ENCODE results near the gene TBC1D13. TPM values are rescaled to one million over a fixed set of nuclear protein-coding genes. Genes with fewer than 3 reads are reported as not detected.
A peak's percentile ranks its signal among the peaks of the same experiment; 100 is the strongest.
"Not testable (repeated sequence)": the region's sequence is repeated elsewhere in the genome, so short reads cannot be mapped to it uniquely, and the experiment has no call there.

The TBC1D13 gene
- total and polyA plus RNA-seq, 5 donors from 2014 or later, result 13.3 to 24.3 (median 16.9) TPM

- H3K9me3 Mint-ChIP-seq, result no peaks in the 10 kb centered on the region
- peaks cover 9% of the 10 kb centered on the region for H3K36me3 Mint-ChIP-seq
- no peak overlapping the region for H3K4me3 ChIP-seq (ENCODE audit: low read depth, low read length)
- no peaks in the 10 kb centered on the region for H3K27me3 ChIP-seq (ENCODE audit: control insufficient read depth, insufficient read depth, low read length)
- no peaks in the 10 kb centered on the region for H3K4me1 ChIP-seq (ENCODE audit: control insufficient read depth, insufficient read depth, low read length, poor library complexity, severe bottlenecking)
- H3K9me3 ChIP-seq (ENCODE audit: control insufficient read depth in 2 of 2, low read length in 2 of 2), result no peaks in the 10 kb centered on the region
- H3K4me3 Mint-ChIP-seq, result no peak overlapping the region
- no peak overlapping the region for H3K27ac ChIP-seq (ENCODE audit: insufficient read depth, low read length, poor library complexity, severe bottlenecking)
- no peaks in the 10 kb centered on the region for H3K27me3 Mint-ChIP-seq
- peaks cover 3% of the 10 kb centered on the region for H3K36me3 ChIP-seq (ENCODE audit: control insufficient read depth, insufficient read depth, low read length)
- H3K27ac Mint-ChIP-seq, result no peak overlapping the region
- no peak for DNase-seq
- ATAC-seq (ENCODE audit: low read depth in 2 of 2), result no peak
- peaks cover 0 to 3% (median 0%) of the 10 kb centered on the region in 4 donors for H3K4me1 Mint-ChIP-seq
Observed at GRCh38 chr9:128835246-128836210, 48.5 kb downstream of the TBC1D13 start.

DNA sequence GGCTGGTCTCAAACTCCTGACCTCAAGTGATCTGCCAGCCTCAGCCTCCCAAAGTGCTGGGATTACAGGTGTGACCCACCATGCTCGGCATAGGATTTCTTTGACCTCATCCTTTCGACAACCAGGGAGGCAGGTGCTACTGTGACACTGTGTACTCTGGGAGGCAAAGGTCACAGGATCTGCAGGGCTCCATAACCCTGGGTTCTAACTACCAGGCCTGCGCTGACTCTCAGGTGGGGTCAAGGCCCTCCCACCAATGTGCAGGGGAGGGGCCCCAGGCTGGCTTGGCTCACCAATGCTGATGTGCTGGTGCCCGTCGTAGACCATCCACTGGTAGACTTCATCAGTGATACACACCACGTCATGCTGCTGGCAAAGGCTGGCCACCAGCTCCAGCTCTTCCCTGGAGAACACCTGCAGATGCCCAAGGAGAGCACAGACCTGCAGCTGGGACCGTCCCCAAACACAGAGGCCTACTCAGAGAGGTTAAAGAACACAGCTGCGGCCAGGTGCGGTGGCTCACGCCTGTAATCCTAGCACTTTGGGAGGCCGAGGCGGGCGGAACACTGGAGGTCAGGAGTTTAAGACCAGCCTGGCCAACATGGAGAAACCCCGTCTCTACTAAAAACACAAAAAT, 49.6 kb downstream of the TBC1D13 start:
- Histone ChIP-seq H3K4me1 (ENCODE audit: control insufficient read depth, insufficient read depth, low read length, poor library complexity, severe bottlenecking) (no peaks in the 10 kb centered on the region), H3K27me3 (ENCODE audit: control insufficient read depth, insufficient read depth, low read length) (no peaks in the 10 kb centered on the region), H3K9me3 (ENCODE audit: control insufficient read depth in 2 of 2, low read length in 2 of 2) (no peaks in the 10 kb centered on the region), H3K36me3 (ENCODE audit: control insufficient read depth, insufficient read depth, low read length) (peaks cover 3% of the 10 kb centered on the region), H3K4me3 (ENCODE audit: low read depth, low read length) (no peak overlapping the region), H3K27ac (ENCODE audit: insufficient read depth, low read length, poor library complexity, severe bottlenecking) (no peak overlapping the region)
- no peak overlapping the region for H3K27ac Mint-ChIP-seq
- no peak overlapping the region for H3K4me3 Mint-ChIP-seq
- H3K4me1 Mint-ChIP-seq, result no peaks in the 10 kb centered on the region
- H3K36me3 Mint-ChIP-seq, result peaks cover 9% of the 10 kb centered on the region
- DNase-seq (no peak), ATAC-seq (ENCODE audit: low read depth in 2 of 2) (no peak)
- H3K9me3 Mint-ChIP-seq, result no peaks in the 10 kb centered on the region
- H3K27me3 Mint-ChIP-seq, result peaks cover 4% of the 10 kb centered on the region

DNA sequence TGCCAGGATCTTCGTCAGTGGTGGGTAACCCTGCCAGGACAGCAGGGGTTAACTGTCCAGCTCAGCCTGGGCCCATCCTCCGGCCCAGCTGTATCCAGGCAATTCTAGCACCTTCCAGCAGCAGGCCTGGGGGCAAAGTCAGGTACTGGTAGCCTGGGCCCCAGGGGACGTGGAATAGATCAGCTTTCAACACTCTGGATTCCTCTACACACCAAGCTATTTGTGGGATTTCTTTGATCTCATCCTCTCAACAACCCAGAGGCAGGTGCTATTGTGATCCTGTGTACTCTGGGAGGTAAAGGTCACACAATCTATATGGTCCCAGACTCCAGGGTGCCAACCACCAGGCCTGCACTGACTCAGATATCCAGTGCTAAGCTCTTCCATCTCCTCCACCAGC, 51.3 kb downstream of the TBC1D13 start:
- no peak for DNase-seq
- Histone ChIP-seq H3K36me3 (ENCODE audit: control insufficient read depth, insufficient read depth, low read length) (peaks cover 11% of the 10 kb centered on the region), H3K27me3 (ENCODE audit: control insufficient read depth, insufficient read depth, low read length) (no peaks in the 10 kb centered on the region), H3K4me3 (ENCODE audit: low read depth, low read length) (no peak overlapping the region), H3K27ac (ENCODE audit: insufficient read depth, low read length, poor library complexity, severe bottlenecking) (no peak overlapping the region), H3K4me1 (ENCODE audit: control insufficient read depth, insufficient read depth, low read length, poor library complexity, severe bottlenecking) (no peaks in the 10 kb centered on the region), H3K9me3 (ENCODE audit: control insufficient read depth in 2 of 2, low read length in 2 of 2) (no peaks in the 10 kb centered on the region)
- Mint-ChIP-seq H3K4me3 (no peak overlapping the region), H3K27ac (no peak overlapping the region), H3K9me3 (no peaks in the 10 kb centered on the region), H3K36me3 (peaks cover 13% of the 10 kb centered on the region), H3K4me1 (no peaks in the 10 kb centered on the region), H3K27me3 (peaks cover 4% of the 10 kb centered on the region)
- ATAC-seq (ENCODE audit: low read depth in 2 of 2), result no peak

GRCh38 chr9:128840524-128840923, 53.5 kb downstream of the TBC1D13 start:
- Histone ChIP-seq H3K4me1 (ENCODE audit: control insufficient read depth, insufficient read depth, low read length, poor library complexity, severe bottlenecking) (no peaks in the 10 kb centered on the region), H3K9me3 (ENCODE audit: control insufficient read depth in 2 of 2, low read length in 2 of 2) (no peaks in the 10 kb centered on the region), H3K27ac (ENCODE audit: insufficient read depth, low read length, poor library complexity, severe bottlenecking) (no peak overlapping the region), H3K27me3 (ENCODE audit: control insufficient read depth, insufficient read depth, low read length) (no peaks in the 10 kb centered on the region), H3K36me3 (ENCODE audit: control insufficient read depth, insufficient read depth, low read length) (peaks cover 11% of the 10 kb centered on the region), H3K4me3 (ENCODE audit: low read depth, low read length) (no peak overlapping the region)
- no peaks in the 10 kb centered on the region for H3K9me3 Mint-ChIP-seq
- H3K36me3 Mint-ChIP-seq, result peaks cover 10% of the 10 kb centered on the region
- DNase-seq (no peak), ATAC-seq (ENCODE audit: low read depth in 2 of 2) (no peak)
- no peak overlapping the region for H3K4me3 Mint-ChIP-seq
- H3K27ac Mint-ChIP-seq, result no peak overlapping the region
- H3K4me1 Mint-ChIP-seq, result no peaks in the 10 kb centered on the region
- peaks cover 4% of the 10 kb centered on the region for H3K27me3 Mint-ChIP-seq

GRCh38 chr9:128841694-128842492, 54.8 kb downstream of the TBC1D13 start:
- Mint-ChIP-seq H3K27ac (peak overlapping the region in 1 of 3 donors; percentile 48), H3K4me3 (no peak overlapping the region), H3K36me3 (peaks cover 10% of the 10 kb centered on the region), H3K27me3 (peaks cover 4% of the 10 kb centered on the region), H3K9me3 (no peaks in the 10 kb centered on the region), H3K4me1 (no peaks in the 10 kb centered on the region)
- H3K27me3 ChIP-seq (ENCODE audit: control insufficient read depth, insufficient read depth, low read length), result no peaks in the 10 kb centered on the region
- no peaks in the 10 kb centered on the region for H3K4me1 ChIP-seq (ENCODE audit: control insufficient read depth, insufficient read depth, low read length, poor library complexity, severe bottlenecking)
- H3K9me3 ChIP-seq (ENCODE audit: control insufficient read depth in 2 of 2, low read length in 2 of 2), result no peaks in the 10 kb centered on the region
- H3K4me3 ChIP-seq (ENCODE audit: low read depth, low read length), result no peak overlapping the region
- H3K27ac ChIP-seq (ENCODE audit: insufficient read depth, low read length, poor library complexity, severe bottlenecking), result no peak overlapping the region
- DNase-seq (no peak), ATAC-seq (ENCODE audit: low read depth in 2 of 2) (no peak)
- peaks cover 11% of the 10 kb centered on the region for H3K36me3 ChIP-seq (ENCODE audit: control insufficient read depth, insufficient read depth, low read length)

DNA sequence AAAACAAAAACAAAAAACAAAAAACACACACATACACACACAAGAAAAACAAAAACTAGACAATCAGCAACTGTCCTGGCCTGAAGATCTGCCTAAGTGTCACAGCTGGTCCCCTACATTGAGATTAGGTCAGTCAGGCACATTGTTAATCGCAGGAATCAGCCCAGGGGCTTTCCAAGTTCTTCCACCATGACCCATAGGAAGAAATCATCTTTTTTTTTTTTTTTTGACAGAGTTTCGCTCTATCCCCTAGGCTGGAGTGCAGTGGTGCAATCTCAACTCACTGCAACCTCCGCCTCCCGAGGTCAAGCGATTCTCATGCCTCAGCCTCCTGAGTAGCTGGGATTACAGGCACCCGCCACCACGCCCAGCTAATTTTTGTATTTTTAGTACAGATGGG, 56.1 kb downstream of the TBC1D13 start:
- H3K27ac Mint-ChIP-seq, result peak overlapping the region in 1 of 3 donors; percentile 69
- DNase-seq, H3K27me3 Mint-ChIP-seq: not testable (repeated sequence)

GRCh38 chr9:128845186-128845931, 58.3 kb downstream of the TBC1D13 start:
- no peak for DNase-seq
- Mint-ChIP-seq H3K27me3 (peaks cover 4% of the 10 kb centered on the region), H3K4me1 (peaks cover 0 to 4% (median 1%) of the 10 kb centered on the region in 4 donors), H3K9me3 (peaks cover 0 to 9% (median 0%) of the 10 kb centered on the region in 7 donors), H3K36me3 (peaks cover 13% of the 10 kb centered on the region), H3K27ac (no peak overlapping the region), H3K4me3 (no peak overlapping the region)
- Histone ChIP-seq H3K27me3 (ENCODE audit: control insufficient read depth, insufficient read depth, low read length) (no peaks in the 10 kb centered on the region), H3K27ac (ENCODE audit: insufficient read depth, low read length, poor library complexity, severe bottlenecking) (no peak overlapping the region), H3K4me3 (ENCODE audit: low read depth, low read length) (no peak overlapping the region), H3K9me3 (ENCODE audit: control insufficient read depth in 2 of 2, low read length in 2 of 2) (no peaks in the 10 kb centered on the region), H3K36me3 (ENCODE audit: control insufficient read depth, insufficient read depth, low read length) (peaks cover 8% of the 10 kb centered on the region), H3K4me1 (ENCODE audit: control insufficient read depth, insufficient read depth, low read length, poor library complexity, severe bottlenecking) (no peaks in the 10 kb centered on the region)
- no peak for ATAC-seq (ENCODE audit: low read depth in 2 of 2)

More for the DNA sequence above, 56.1 kb downstream of the TBC1D13 start:
- H3K9me3 Mint-ChIP-seq; H3K36me3 Mint-ChIP-seq; ATAC-seq (ENCODE audit: low read depth in 2 of 2); H3K36me3 ChIP-seq (ENCODE audit: control insufficient read depth, insufficient read depth, low read length); H3K4me3 ChIP-seq (ENCODE audit: low read depth, low read length); H3K27ac ChIP-seq (ENCODE audit: insufficient read depth, low read length, poor library complexity, severe bottlenecking); H3K4me1 ChIP-seq (ENCODE audit: control insufficient read depth, insufficient read depth, low read length, poor library complexity, severe bottlenecking); H3K4me1 Mint-ChIP-seq; H3K9me3 ChIP-seq (ENCODE audit: control insufficient read depth in 2 of 2, low read length in 2 of 2); H3K4me3 Mint-ChIP-seq; H3K27me3 ChIP-seq (ENCODE audit: control insufficient read depth, insufficient read depth, low read length): not testable (repeated sequence)
